NCI-H345 treated with DMSO at 0.1 percent for 48 hours (cell line): ENCODE measurements around the gene SLC38A1.
A peak's percentile ranks its signal among the peaks of the same experiment; 100 is the strongest.

Experiments
- DNase-seq: peaks from one replicate; lab custom pipeline; 2025; ENCODE audit not compliant: unreplicated experiment; lab: John Stamatoyannopoulos, UW

SLC38A1 gene

DNA sequence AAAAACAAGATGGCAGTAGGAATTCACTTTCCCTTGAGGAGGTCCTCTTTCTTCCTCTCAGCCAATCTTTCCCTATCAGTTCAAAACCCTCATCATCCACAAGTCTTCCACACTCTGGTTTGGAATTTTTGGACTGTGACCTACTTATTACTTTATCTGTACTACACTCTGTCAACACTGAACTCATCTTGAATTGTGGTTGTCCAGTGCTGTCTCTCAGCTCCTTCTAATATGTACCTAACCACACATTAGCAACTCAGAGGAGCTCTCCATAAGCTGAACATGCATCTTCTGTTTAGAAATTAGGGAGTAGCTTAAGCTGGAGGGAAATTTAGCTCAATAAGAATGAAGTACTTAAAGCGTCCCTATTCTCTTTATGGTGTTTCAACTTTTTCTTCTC is 34.8 kb downstream of the SLC38A1 start:
- no peak for DNase-seq

DNA sequence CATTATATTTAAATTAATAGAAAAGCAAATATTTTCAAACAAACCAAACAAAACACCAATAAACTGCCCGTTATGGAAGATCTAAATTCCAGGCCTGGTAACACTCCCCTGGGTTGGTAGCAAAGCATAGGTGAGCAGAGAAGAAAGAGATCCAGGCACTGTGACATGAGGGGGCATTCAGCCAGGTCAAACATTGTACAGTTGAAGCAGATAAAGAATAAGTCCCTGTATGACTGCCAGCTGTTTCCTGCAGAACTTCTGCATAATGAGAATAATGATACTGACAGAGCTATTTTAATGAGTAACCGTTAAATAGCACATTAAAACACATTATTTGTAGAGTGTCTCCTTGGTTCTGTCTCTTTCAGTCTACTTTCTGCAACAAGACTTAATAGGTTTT is 35.4 kb downstream of the SLC38A1 start:
- DNase-seq = no peak

DNA sequence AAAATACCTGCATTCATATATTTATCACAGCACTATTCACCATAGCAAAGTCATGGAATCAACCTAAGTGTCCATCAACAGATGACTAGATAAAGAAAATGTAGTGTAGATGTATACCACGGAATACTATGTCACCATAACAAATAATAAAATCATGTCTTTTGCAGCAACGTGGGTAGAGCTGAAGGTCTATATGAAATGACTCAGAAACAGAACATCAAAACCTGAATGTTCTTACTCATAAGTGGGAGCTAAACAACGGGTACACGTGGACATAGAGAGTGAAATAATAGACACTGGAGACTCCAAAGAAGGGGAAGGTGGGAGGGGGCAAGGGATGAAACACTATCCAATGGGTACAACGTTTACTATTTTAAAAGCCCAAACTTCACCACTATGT is 37.9 kb downstream of the SLC38A1 start:
- DNase-seq = no peak

DNA sequence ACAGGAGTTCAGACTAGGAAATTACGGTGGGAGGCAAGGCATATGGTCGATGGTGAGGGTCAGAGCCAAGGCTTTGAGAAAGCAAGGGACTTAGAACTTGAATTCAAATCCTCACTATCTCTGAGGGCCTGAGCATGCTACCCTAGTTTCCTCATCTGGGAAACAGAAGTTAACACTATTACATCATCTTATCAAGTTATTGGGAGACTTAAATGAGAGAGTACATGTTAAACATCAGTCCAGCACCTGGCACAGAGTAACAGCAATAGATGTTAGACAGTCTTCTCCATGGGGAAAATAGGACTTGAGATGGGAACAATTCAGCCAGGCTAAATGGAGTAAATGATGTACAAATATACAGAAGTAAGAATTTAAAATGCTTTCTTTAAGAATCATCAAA is 38.5 kb downstream of the SLC38A1 start:
- no peak for DNase-seq

DNA sequence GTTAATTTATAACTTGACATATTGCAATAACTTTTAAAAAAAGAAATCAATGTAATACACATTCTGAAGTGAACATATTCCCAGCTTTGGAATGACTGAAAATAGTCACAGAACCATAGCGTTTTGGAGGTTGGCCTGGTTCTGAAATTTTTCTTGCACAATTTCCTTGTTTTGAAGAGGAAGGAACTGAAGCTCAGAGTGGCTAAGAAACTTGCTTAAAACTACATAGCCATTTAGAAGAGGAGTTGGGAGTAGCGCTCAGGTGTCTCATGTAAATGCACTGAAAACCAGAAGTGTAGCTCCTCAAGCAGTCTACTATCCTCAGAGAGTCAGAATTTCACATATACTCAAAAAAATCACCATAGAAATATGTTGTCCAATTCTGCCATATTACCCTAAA is 41.2 kb downstream of the SLC38A1 start:
- no peak for DNase-seq

DNA sequence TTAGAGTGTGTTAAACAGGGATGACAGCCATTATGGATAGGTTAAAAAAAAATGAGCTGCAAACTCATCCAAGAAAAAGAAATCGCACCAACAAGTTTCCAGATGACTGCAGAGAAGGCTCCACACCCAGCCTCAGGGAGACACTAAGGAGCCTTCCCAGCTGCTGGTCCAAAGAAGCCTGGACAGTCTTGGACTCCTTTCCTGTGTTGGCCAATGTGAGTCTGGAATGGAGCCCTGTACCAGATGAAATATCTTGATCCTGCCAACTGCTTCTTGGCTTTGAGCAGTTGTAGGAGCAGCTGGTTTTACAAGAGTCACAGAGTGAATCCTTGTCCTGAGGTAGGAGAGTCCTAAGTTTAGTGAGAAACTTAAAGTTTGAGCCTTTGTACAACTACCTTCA is 44.5 kb downstream of the SLC38A1 start:
- DNase-seq = no peak

DNA sequence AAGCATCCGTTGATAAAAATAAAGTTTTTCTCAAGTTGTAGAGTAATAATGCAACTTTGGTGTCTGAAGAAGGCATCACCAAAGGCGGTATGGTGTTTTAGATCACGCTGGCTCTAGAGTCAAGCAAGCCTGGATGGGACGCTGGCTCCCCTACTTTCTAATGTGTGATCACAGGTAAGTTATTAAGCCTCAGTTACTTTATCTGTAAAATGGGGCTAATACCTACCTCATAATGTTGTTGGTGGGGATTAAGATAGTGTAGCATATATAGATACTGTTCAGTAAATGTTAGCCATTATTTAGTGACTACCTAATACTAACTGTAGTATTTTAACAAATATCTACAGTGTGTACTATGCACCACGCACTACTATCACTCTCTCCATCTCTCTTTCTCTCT is 45.8 kb downstream of the SLC38A1 start:
- DNase-seq = no peak

DNA sequence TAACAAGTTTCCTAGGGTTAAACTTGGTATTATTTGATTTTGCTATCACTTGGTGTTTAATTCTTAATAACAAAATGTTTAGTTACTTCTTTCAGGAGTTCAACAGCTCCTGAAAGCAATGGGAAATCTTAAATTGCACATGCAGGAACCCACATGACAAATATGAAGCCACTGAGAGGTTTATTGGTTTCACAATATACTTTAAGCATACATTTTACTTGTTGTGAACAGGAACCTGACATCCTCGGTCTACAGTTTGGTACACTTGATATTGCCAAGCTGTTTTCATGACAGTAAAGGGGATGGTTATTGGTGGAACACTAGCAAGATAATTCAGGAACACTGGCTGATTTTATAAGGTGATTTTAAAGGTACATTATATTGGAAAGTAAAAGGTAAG is 46.2 kb downstream of the SLC38A1 start:
- DNase-seq = no peak

DNA sequence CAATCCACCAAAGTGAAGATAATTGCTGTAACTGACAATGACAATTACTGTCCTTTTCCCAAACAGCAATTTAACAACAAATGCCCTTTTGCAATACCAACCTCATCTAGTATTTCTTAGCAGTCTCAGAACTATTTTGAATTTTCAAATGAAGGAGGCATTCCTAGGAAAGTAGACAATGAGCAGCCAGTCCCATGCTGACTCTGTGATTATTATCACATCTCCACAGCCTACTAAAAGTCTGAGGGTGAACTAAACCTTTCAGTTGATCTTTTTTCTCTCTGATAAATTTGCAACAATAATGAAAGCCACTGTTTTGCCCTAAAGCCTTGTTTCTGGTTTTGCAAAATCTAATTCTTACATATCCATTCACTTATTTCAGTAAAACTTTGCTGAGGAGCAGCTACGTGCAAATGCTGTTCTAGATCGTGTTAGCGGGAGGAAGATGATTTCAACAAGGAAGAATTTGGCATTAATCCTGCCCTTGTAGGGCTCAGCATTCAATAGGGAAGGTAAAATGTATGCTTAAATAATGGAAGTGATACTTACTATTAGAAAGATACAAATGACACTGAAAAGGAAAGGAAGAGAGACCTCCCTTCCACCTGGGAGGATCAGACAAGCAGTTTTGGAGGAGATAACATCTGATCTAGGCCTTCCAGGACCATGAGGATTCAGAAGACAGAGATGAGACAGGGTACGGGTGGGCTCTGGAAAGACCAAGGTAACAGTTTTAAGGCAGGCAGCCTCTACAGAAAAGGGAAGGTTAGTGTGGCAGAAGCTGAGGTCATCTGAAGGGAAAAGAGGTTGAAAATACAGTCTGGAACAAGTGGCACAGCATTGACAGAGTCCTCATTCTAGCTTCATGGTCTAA is 47.4 kb downstream of the SLC38A1 start:
- no peak for DNase-seq

DNA sequence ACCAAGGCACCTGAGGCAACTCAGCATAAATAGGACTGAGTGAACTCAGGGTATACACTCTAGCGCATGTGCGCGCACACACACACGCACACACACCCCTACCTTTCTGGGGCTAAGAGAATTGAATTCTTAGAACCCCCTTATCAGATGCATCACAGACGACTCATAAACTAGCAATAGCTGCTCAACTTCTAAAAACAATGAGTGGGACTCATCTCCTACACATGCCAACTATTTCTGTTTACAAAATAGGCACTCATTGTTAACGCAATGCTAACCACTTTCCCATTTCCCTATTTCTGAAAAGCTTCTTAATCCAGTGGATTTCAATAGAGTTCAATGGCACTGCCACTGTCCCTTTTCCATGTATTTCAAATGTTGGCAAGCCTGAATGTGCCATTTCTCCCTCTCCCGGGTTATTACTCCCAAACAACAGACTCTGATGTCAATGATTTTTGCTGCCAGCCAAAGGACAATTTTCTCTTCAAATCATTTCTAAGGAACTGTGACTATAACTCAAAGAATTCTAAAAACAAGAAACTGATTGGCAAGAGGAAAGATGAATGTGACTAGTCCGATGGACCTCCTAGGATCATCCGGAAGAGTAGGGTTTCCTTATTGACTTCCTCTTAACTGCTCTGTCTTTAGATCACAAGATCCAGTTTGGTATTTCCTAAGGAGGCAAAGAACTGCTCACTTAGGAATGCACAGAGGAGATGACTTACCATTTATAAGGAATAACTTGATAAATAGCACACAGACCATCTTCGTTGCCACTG is 48.8 kb downstream of the SLC38A1 start:
- DNase-seq = no peak

DNA sequence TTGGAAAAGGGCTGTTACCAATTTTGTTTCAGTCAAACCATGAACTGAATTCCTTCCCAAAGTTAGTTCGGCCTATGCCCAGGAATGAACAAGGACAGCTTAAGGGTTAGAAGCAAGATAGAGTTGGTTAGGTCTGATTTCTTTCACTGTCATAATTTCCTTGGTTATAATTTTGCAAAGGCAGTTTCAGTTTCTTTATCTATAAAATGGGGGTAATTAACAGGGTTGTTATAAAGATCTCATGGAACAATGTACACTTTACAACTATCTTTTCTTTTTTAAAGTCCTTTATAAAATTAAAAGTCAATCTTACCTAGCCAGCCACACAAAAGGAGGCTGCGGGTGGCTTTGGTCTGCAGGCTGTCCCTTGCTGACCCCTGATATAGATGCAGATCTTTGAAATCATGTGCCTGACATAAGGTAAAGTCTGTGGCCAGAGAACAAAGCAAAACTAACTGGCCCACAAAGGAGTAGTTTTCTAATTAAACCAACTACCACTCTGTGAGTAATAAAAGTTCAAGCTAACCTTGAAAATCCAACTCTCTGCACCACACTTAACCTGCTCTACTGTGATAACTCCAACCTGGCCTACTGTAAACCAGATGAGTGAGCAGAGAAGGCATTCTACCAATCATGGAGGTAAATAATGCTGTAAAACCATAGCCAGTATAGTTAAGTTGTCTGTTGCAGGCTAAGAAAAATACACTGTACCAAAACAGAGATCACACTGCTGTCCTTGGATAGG is 49.5 kb downstream of the SLC38A1 start:
- no peak for DNase-seq

DNA sequence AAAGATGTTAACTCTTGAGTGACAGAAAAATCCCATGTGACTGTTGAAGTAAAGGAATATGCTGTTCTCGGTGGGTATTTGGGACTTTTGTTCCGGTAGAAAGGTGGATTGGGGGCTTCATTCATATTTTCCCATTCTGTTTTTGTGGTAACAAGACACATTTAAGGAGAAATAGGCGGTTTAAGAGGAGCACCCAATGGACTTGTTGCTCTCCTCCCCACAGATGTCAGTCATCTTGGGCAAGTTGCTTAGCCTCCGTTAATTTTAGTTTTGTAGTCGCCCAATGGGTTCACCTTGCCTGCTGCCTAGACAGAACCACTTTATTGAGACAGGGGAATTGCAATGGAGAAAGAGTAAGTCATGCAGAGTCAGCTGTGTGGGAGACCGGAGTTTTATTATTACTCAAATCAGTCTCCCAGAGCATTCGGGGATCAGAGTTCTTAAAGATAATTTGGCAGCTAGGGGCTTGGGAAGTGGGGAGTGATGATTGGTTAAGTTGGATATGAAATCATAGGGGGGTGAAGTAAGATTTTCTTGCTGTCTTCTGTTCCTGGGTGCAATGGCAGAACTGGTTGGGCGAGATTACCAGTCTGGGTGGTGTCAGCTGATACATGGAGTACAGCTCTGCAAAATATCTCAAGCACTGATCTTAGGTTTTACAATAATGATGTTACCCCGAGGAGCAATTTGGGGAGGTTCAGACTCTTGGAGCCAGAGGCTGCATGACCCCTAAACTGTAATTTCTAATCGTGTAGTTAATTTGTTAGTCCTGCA is 50.3 kb downstream of the SLC38A1 start:
- DNase-seq = no peak

DNA sequence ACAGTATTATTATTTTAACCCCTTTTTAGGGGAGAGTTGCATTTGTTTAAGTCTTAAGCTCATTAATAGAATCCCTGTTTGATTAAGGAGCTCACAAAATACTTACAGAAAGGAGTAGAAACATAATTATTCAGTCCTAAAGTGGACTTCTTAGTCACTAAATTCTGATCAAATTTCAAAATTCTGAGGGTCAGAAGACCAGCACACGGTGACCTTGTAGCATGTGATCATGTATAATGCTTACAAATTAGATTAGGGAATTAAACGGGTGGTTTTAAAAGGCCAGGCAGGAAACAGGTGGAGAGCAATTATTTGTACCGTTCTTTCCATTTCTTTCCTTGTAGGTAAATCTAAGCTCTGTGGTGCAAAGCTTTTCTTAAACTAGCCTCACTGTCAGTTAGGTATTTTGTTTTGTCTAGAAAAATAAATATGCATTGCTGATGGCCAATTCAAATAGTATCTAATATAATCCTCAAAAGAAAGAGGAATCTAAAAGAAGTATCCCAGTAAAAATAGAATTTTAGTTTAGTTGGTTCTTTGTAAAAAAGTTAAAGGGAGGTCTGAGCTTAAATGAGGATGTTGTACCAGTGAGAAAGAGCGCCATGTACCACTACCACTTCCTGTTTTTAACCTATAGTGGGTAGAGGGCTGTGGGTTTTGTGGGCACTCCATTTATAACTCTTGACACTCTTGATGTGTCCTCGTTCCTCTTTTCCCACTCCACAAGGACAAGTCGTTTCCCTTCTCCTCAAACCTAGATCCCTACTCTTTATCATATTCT is 51.1 kb downstream of the SLC38A1 start:
- no peak for DNase-seq

DNA sequence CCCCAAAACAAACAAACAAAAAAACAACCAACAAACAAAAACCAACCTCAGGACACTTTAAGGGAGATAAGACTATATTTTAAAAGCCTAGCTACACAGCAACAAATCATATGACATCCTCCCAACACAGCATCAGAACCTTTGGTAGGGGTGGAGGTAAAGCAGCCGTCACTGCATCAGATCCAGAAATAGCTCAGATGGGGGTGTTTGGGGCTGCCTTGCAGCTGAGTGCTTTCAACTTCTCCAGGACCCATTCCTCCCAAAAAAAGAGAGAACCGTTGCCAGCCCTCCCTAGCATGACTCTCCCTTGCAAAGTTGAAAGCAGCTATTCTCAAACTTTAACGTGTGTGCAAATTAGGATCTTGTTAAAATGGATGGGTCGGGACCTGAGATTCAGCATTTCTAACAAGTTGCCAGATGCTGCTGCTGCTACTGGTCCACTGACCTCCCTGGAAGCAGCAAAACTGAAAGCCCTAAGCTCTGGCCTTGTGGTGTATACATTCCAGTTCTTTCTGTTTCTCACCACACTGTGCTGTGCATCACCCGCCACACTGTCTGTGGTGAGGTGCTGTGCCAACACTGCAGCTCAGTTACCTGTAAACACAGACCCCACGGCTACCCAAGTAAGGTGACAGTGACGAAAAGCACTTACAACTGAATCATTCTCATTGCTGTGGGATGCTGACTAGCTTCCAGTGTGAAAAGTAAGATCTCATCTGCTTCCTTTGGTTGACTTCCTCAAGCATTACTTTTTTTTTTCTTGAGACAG is 54.0 kb downstream of the SLC38A1 start:
- no peak for DNase-seq

DNA sequence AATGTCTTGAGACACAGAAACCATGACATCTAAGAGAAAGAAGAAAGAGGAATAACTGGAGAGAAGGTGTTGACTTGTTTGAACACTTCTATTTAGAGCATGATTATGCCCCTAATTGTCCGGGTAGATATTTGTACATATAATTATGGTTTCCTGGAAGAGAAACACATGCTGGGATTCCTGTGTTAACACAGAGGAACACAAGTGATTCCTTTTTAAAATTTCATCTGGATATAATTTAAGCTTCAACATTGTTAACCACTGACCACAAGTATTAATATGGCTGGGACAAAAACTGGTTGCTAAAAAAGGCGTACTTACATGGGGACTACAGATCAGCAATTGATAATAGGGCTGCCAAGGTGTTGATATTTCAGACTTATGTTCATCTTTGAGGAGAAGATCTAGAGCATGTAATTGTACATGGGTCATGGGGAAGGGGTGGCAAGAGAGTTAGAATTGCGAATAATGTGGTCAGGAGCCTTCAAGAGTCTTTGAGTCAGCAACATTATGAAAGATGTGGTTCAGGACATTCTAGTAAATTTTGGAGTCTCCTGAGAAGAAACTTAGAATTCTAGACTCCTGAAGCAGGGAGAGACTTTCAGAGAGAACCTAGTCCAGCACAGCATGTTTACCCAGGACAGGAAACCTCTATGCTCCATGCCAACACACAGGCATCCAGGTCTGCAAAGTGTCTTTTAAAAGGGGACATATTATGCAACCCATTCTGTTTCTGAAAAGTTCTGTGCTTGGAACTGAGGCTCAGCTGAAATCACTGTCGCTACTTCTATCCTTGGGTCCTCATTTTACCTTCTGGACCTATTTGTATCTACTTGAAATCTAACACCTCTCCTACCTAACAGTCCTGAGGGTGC is 56.5 kb downstream of the SLC38A1 start:
- no peak for DNase-seq

DNA sequence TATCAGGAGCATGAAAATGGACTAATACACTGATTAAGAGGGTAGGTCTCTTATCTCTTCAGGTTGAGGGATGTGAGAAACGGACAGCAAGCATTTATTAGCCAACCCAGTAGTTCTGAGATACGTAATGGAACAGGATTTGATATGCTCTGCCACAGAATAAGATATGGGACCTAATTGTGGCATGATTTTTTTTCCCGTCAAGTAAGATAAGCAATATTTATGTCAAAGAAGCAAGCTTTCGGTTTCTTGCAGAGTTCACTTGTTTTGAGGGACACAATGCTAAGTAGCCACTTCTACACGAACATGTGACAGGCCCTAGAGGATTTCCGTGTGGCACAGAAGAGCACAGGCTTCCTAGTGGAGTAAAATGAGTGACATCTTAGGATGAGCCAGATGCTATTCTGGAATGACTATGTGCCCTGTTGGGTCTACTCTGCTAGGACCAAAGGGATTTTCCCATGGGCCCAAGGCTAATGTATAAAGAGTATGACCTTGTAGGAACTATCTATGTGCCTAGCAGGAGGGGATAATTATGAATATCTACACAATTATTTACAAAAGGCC is 57.9 kb downstream of the SLC38A1 start:
- DNase-seq = no peak

DNA sequence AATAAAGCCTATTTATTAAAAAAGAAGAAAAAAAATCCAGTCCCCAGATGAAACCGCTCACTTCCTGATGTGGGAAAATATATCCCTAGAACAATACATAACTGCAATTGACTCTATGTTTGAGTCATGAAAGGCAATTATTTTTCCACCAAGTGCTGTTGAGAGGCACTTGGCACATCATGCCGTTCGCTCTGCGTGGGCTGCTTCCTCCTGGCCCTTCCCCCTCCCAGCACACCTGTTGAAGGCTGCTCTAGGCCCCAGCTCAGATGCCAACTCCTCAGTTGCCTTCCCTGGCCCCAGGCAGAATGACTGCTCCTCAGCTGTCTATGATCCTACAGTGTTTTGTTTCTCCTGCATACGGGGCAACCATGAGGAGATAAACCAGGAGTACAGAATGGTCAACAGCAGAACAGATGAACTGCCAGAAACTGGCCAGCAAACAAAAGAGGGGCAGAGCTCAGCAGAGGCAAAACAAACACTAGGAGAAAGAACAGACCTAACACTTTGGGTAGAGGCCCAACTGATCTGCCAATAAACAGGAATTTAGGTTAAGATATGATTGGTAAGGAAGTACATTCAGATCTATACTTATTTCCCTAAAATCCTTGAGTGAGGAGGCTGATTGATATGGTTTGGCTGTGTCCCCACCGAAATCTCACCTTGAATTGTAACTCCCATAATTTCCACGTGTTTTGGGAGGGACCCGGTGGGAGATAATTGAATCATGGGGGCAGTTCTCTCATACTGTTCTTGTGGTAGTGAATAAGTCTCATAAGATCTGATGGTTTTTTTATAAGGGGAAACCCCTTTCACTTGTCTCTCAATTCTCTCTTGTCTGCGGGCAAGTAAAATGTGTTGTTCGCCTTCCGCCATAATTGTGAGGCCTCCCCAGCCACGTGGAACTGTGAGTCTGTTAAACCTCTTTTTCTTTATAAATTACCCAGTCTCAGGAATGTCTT is 58.6 kb downstream of the SLC38A1 start:
- DNase-seq = peak; percentile 57
